Measurements from ENCODE around the gene UBAC2.

UBAC2 gene

GRCh38 chr13:99200432-99201167, at the start of gene UBAC2:
Gene UBAC2, plus strand, starts transcription at chr13:99200854. Its CDS starts 55 bp downstream, at chr13:99200909.
- peak; percentile 85 for DNase-seq (ENCODE audit: low read depth)

- peak; percentile 48 for DNase-seq (ENCODE audit: low read depth)
These were observed 49.1 kb upstream of the UBAC2 start for GRCh38 chr13:99151516-99151915.

GRCh38 chr13:99153219-99153618, 47.4 kb upstream of the UBAC2 start:
- peak; percentile 21 for DNase-seq (ENCODE audit: low read depth)

- DNase-seq (ENCODE audit: low read depth) = no peak
These were observed 46.6 kb upstream of the UBAC2 start for GRCh38 chr13:99154064-99154463.

GRCh38 chr13:99155821-99156220, 44.8 kb upstream of the UBAC2 start:
- no peak for DNase-seq (ENCODE audit: low read depth)

GRCh38 chr13:99157046-99157445, 43.6 kb upstream of the UBAC2 start:
- DNase-seq (ENCODE audit: low read depth) = no peak

- DNase-seq (ENCODE audit: low read depth) = no peak
These were observed 41.8 kb upstream of the UBAC2 start for GRCh38 chr13:99158846-99159245.

GRCh38 chr13:99159331-99160061, 41.2 kb upstream of the UBAC2 start:
- DNase-seq (ENCODE audit: low read depth) = no peak

- DNase-seq (ENCODE audit: low read depth) = no peak
These were observed 40.2 kb upstream of the UBAC2 start for GRCh38 chr13:99160415-99160814.

- DNase-seq (ENCODE audit: low read depth) = no peak
These were observed 39.1 kb upstream of the UBAC2 start for GRCh38 chr13:99161512-99161911.

- no peak for DNase-seq (ENCODE audit: low read depth)
These were observed 37.9 kb upstream of the UBAC2 start for GRCh38 chr13:99162567-99163361.

GRCh38 chr13:99164226-99164625, 36.4 kb upstream of the UBAC2 start:
- no peak for DNase-seq (ENCODE audit: low read depth)

GRCh38 chr13:99165753-99166587, 34.7 kb upstream of the UBAC2 start:
- no peak for DNase-seq (ENCODE audit: low read depth)

- no peak for DNase-seq (ENCODE audit: low read depth)
These were observed 27.7 kb upstream of the UBAC2 start for GRCh38 chr13:99172951-99173350.

GRCh38 chr13:99173606-99174005, 27.0 kb upstream of the UBAC2 start:
- DNase-seq (ENCODE audit: low read depth) = no peak

- DNase-seq (ENCODE audit: low read depth) = no peak
These were observed 26.0 kb upstream of the UBAC2 start for GRCh38 chr13:99174533-99175100.

GRCh38 chr13:99176309-99177276, 24.1 kb upstream of the UBAC2 start:
- no peak for DNase-seq (ENCODE audit: low read depth)

GRCh38 chr13:99178636-99179035, 22.0 kb upstream of the UBAC2 start:
- DNase-seq (ENCODE audit: low read depth) = no peak

- DNase-seq (ENCODE audit: low read depth) = no peak
These were observed 21.2 kb upstream of the UBAC2 start for GRCh38 chr13:99179460-99179859.

GRCh38 chr13:99182439-99182838, 18.2 kb upstream of the UBAC2 start:
- DNase-seq (ENCODE audit: low read depth) = no peak
